Lower leg skin (tissue), 3 donors: Measurements from ENCODE around the gene SKIC2.
"Not testable (repeated sequence)": the region's sequence is repeated elsewhere in the genome, so short reads cannot be mapped to it uniquely, and the experiment has no call there.

Experiments
- CTCF ChIP-seq, 3 donors: fragments of 450-650 bp; IDR thresholded peaks; one replicate each; pipeline ENCODE4 v1.5.1; 2016; ENCODE audit warnings: antibody characterized with exemption in 3 of 3, mild to moderate bottlenecking in 3 of 3, moderate library complexity in 2 of 3
- POLR2A ChIP-seq, 2 donors: fragments of 450-650 bp; IDR thresholded peaks; one replicate each; pipeline ENCODE4 v1.6.1; 2016 to 2017; ENCODE audit warnings: antibody characterized with exemption in 2 of 2, mild to moderate bottlenecking in 1 of 2, moderate library complexity in 1 of 2

- TF ChIP-seq CTCF, POLR2A (IDR thresholded peaks at IDR 0.05): not testable (repeated sequence)
Observed at GRCh38 chr6:32005991-32006529, 47.1 kb downstream of the SKIC2 start.
